Panc1 (cell line): ENCODE results near the gene HIPK2. TPM values are rescaled to one million over a fixed set of nuclear protein-coding genes. Genes with fewer than 3 reads are reported as not detected.

ENCODE experiments used
- ATAC-seq: fragments of 200-7000 bp; cut with Tn5 transposase; 2 replicates; pipeline ENCODE4 v1.9.1; 2020; ENCODE audit warnings: mild to moderate bottlenecking, moderate library complexity
- BruUV-seq: library from RNA; stranded (reverse); fragments of 400-500 nt; replicated peaks from 2 replicates; lab custom pipeline; 2021; lab: Mats Ljungman, UMichigan
- CTCF ChIA-PET: fragments of 300-600 bp; sonication (Branson Sonifier 250); formaldehyde crosslinking; loops from one replicate; lab custom pipeline; 2022; ENCODE audit warnings: antibody characterized with exemption; lab: Charles Lee
- POLR2A ChIA-PET: fragments of 300-600 bp; sonication (Branson Sonifier 250); formaldehyde crosslinking; loops from one replicate; lab custom pipeline; 2022; ENCODE audit warnings: antibody characterized with exemption; lab: Charles Lee
- DNase-seq: peaks from one replicate; pipeline ENCODE4 v3.0.0-alpha.2; 2010; ENCODE audit warnings: low read depth, low spot score
- H3K27ac ChIP-seq: 2 replicates; pipeline ENCODE4 v1.5.1; 2011; ENCODE audit warnings: mild to moderate bottlenecking, low read length, inconsistent platforms
- H3K27me3 ChIP-seq: fragments of 200-500 bp; sonication (Bioruptor generic); 2 replicates; pipeline ENCODE4 v1.6.0; 2014; ENCODE audit warnings: low read length, inconsistent platforms; ENCODE audit not compliant: control insufficient read depth, insufficient read depth
- H3K36me3 ChIP-seq: fragments of 200-500 bp; sonication (Bioruptor generic); 2 replicates; pipeline ENCODE4 v1.5.1; 2014; ENCODE audit warnings: inconsistent platforms, mild to moderate bottlenecking, low read length, moderate library complexity; ENCODE audit not compliant: control insufficient read depth, insufficient read depth
- H3K4me1 ChIP-seq: 2 replicates; pipeline ENCODE4 v1.5.1; 2011; ENCODE audit warnings: inconsistent platforms, mild to moderate bottlenecking, low read length, moderate library complexity; ENCODE audit not compliant: control insufficient read depth, insufficient read depth
- H3K4me3 ChIP-seq, 2 experiments: 2 replicates each; pipeline ENCODE4 v1.5.1; 2011 to 2012; ENCODE audit warnings: low read depth in 2 of 2, low read length in 2 of 2, mild to moderate bottlenecking in 2 of 2, inconsistent platforms in 1 of 2, moderate library complexity in 1 of 2
- H3K9me3 ChIP-seq: fragments of 200-500 bp; sonication (Bioruptor generic); 2 replicates; pipeline ENCODE4 v1.5.1; 2014; ENCODE audit warnings: low read depth, mild to moderate bottlenecking, inconsistent platforms, low read length, moderate library complexity; ENCODE audit not compliant: control insufficient read depth, insufficient read depth
- CTCF ChIP-seq: fragments of 450-650 bp; IDR thresholded peaks from 2 replicates; pipeline ENCODE4 v1.5.1; 2017; ENCODE audit warnings: mild to moderate bottlenecking
- POLR2AphosphoS5 ChIP-seq: IDR thresholded peaks from 2 replicates; pipeline ENCODE4 v1.6.1; 2012; ENCODE audit warnings: mild to moderate bottlenecking, low read depth, low read length, moderate library complexity
- REST ChIP-seq, 2 experiments: IDR thresholded peaks; 2 replicates each; pipeline ENCODE4 v1.6.1; 2011 to 2012; ENCODE audit warnings: low read depth in 2 of 2, control low read depth in 1 of 2, low read length in 1 of 2, mild to moderate bottlenecking in 1 of 2, moderate library complexity in 1 of 2; ENCODE audit not compliant: insufficient read depth in 1 of 2
- SIN3A ChIP-seq: IDR thresholded peaks from 2 replicates; pipeline ENCODE4 v1.6.1; 2012; ENCODE audit warnings: low read depth, mild to moderate bottlenecking, low read length, moderate library complexity, borderline replicate concordance; ENCODE audit not compliant: insufficient read depth
- TCF7L2 ChIP-seq: IDR thresholded peaks from 2 replicates; pipeline ENCODE4 v1.6.1; 2011; ENCODE audit warnings: mild to moderate bottlenecking, low read depth, low read length, inconsistent platforms
- in situ Hi-C: cut with HindIII; loops from 2 replicates; pipeline ENCODE4 v1.10.0; 2016; ENCODE audit warnings: low sequenced_read_pairs, low pct_unique_long_range_greater_than_20kb
- intact Hi-C: fragments of 100-400 bp; cut with micrococcal nuclease; formaldehyde crosslinking; loops from one replicate; pipeline ENCODE4 v1.10.0; 2022; ENCODE audit not compliant: unreplicated experiment
- total RNA-seq: library from RNA; stranded (reverse); gene quantifications from one replicate; pipeline ENCODE4 v1.2.1, GENCODE V29; 2021; ENCODE audit not compliant: unreplicated experiment

The HIPK2 gene
- total RNA-seq, 1 experiment from 2014 or later, result 34.1 TPM

- ChIA-PET CTCF (no interaction called here), POLR2A (no interaction called here)
- ATAC-seq (no peak), DNase-seq (no peak)
- Histone ChIP-seq H3K27ac (no peak overlapping the region), H3K4me1 (no peaks in the 10 kb centered on the region), H3K9me3 (no peaks in the 10 kb centered on the region), H3K27me3 (no peaks in the 10 kb centered on the region), H3K4me3 (no peak overlapping the region), H3K36me3 (no peaks in the 10 kb centered on the region)
- intact Hi-C loops, result no loop called here
- no TSS peak for BruUV-seq
- TF ChIP-seq SIN3A, result no peak
- TF ChIP-seq POLR2AphosphoS5, result no peak
- no peak for TF ChIP-seq REST (IDR thresholded peaks at IDR 0.05; ENCODE audit: insufficient read depth in 1 of 2, low read depth in 2 of 2, low read length in 1 of 2)
- TF ChIP-seq CTCF, result no peak
- no peak for TF ChIP-seq TCF7L2
- in situ Hi-C loops, result no loop called here
Observed at GRCh38 chr7:139635526-139636302, 142.1 kb downstream of the HIPK2 start.

- ATAC-seq (no peak), DNase-seq (no peak)
- Histone ChIP-seq H3K9me3 (no peaks in the 10 kb centered on the region), H3K4me3 (no peak overlapping the region), H3K36me3 (no peaks in the 10 kb centered on the region), H3K27me3 (no peaks in the 10 kb centered on the region), H3K4me1 (no peaks in the 10 kb centered on the region), H3K27ac (no peak overlapping the region)
- ChIA-PET POLR2A (no interaction called here), CTCF (interaction anchor here (0.7 to 1.1 kb wide), 3 partner anchors 12 to 32 kb away, joined by 3 to 7 read pairs (median 3); no protein-coding TSS in a partner anchor)
- TF ChIP-seq CTCF, result no peak
- intact Hi-C loops (no loop called here), in situ Hi-C loops (no loop called here)
- no TSS peak for BruUV-seq
Observed at GRCh38 chr7:139634087-139634486, 143.7 kb downstream of the HIPK2 start.
